Liver (tissue), 3 donors: ENCODE data around the gene IFT52.

ENCODE experiments used
- CTCF ChIP-seq: fragments of 150-350 bp; IDR thresholded peaks from 2 replicates; pipeline ENCODE4 v1.5.1; 2017; ENCODE audit warnings: improper control_type of control experiment, low read depth, low read length; ENCODE audit not compliant: missing input control
- HNF4A ChIP-seq, 2 donors: conservative IDR thresholded peaks; 2 replicates each; pipeline ENCODE4 v1.6.1; 2016; ENCODE audit warnings: antibody characterized with exemption in 2 of 2, mild to moderate bottlenecking in 2 of 2
- MAX ChIP-seq: IDR thresholded peaks from 2 replicates; pipeline ENCODE4 v1.6.1; 2016; ENCODE audit warnings: antibody characterized with exemption
- RAD21 ChIP-seq, 2 donors: IDR thresholded peaks; 2 replicates each; pipeline ENCODE4 v1.6.1; 2016; ENCODE audit warnings: antibody characterized with exemption in 2 of 2, mild to moderate bottlenecking in 2 of 2
- SP1 ChIP-seq: IDR thresholded peaks from 2 replicates; pipeline ENCODE4 v1.6.1; 2018; ENCODE audit warnings: antibody characterized with exemption, mild to moderate bottlenecking
- donor health status: healthy.
- donor health status: healthy.

GRCh38 chr20:43545837-43546578 is 44.7 kb upstream of the IFT52 start:
- TF ChIP-seq CTCF (no peak), MAX (no peak), HNF4A (conservative IDR thresholded peaks at IDR 0.05) (no peak), SP1 (no peak), RAD21 (IDR thresholded peaks at IDR 0.05) (no peak)
